Gastrocnemius medialis (tissue), 4 donors: ENCODE results near the gene ESR1.

ENCODE experiments used
- POLR2A ChIP-seq, 2 donors: fragments of 450-650 bp; IDR thresholded peaks; one replicate each; pipeline ENCODE4 v1.6.1; 2017; ENCODE audit warnings: antibody characterized with exemption in 2 of 2, mild to moderate bottlenecking in 2 of 2, moderate library complexity in 2 of 2
- TF ChIP-seq, protein P1 (sequence below), 5 experiments: fragments of 450-650 bp in 3 of 5; fragments of 200-600 bp in 2 of 5; sonication (generic) in 2 of 5; IDR thresholded peaks in 4 of 5; conservative IDR thresholded peaks in 1 of 5; 1 replicate in 4 of 5; 2 replicates in 1 of 5; pipeline ENCODE4 v1.5.1; 2016 to 2019; ENCODE audit warnings: antibody characterized with exemption in 5 of 5, mild to moderate bottlenecking in 3 of 5, moderate library complexity in 3 of 5

DNA sequence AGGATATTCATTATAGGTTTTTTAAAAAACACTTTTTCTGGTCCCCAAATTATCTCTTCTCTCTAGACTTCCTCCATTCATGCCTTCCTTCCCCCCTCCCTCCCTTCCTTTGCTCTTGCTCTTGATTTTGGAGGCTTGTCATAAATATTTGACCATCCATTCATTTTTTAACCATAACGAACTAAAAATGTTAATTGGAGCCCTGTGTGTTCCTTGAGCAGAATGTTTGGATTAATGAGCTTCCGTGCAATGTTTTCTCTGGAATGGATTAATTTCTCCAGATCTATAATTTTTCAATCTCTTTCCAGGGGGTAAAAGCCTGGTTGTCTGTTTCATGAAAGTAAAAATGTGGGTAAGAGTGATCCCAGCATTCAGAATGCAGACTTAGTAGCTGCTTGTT lies 155.5 kb downstream of the ESR1 start:
- TF ChIP-seq, protein P1, sequence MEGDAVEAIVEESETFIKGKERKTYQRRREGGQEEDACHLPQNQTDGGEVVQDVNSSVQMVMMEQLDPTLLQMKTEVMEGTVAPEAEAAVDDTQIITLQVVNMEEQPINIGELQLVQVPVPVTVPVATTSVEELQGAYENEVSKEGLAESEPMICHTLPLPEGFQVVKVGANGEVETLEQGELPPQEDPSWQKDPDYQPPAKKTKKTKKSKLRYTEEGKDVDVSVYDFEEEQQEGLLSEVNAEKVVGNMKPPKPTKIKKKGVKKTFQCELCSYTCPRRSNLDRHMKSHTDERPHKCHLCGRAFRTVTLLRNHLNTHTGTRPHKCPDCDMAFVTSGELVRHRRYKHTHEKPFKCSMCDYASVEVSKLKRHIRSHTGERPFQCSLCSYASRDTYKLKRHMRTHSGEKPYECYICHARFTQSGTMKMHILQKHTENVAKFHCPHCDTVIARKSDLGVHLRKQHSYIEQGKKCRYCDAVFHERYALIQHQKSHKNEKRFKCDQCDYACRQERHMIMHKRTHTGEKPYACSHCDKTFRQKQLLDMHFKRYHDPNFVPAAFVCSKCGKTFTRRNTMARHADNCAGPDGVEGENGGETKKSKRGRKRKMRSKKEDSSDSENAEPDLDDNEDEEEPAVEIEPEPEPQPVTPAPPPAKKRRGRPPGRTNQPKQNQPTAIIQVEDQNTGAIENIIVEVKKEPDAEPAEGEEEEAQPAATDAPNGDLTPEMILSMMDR (IDR thresholded peaks at IDR 0.05 in 4 of 5, conservative IDR thresholded peaks at IDR 0.05 in 1 of 5), result no peak
- TF ChIP-seq POLR2A (IDR thresholded peaks at IDR 0.05), result no peak
